GM08714 (cell line): ENCODE measurements around the gene PLCXD3.

Experiments used
- H3K4me3 ChIP-seq: fragments of 200-500 bp; sonication (Bioruptor generic); 2 replicates; pipeline ENCODE4 v1.5.1; 2014; ENCODE audit warnings: mild to moderate bottlenecking, low read length, inconsistent platforms
- ZNF274 ChIP-seq: IDR thresholded peaks from 2 replicates; pipeline ENCODE4 v1.6.1; 2012; ENCODE audit warnings: mild to moderate bottlenecking, low read depth, low read length

Gene PLCXD3

DNA sequence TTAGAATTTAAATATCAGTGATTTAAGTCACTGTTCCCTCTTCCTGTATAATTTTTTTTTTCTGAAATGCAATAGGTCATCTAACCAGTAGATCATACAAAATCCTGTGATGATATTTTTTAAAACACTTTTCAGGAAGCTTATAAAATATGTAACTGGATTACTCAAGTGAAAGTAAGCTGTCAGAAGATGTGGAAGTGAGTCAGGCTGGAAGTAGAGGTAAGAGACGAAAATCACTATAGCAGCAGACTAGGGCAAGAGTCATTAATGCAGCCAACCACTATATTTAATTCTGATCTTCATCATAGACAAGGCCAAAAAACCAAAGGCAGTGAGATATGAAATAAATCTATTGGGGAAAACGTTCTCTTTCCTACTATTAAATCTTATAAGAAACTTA, 231.4 kb downstream of the PLCXD3 start:
- H3K4me3 ChIP-seq, result no peak overlapping the region
- TF ChIP-seq ZNF274, result no peak

DNA sequence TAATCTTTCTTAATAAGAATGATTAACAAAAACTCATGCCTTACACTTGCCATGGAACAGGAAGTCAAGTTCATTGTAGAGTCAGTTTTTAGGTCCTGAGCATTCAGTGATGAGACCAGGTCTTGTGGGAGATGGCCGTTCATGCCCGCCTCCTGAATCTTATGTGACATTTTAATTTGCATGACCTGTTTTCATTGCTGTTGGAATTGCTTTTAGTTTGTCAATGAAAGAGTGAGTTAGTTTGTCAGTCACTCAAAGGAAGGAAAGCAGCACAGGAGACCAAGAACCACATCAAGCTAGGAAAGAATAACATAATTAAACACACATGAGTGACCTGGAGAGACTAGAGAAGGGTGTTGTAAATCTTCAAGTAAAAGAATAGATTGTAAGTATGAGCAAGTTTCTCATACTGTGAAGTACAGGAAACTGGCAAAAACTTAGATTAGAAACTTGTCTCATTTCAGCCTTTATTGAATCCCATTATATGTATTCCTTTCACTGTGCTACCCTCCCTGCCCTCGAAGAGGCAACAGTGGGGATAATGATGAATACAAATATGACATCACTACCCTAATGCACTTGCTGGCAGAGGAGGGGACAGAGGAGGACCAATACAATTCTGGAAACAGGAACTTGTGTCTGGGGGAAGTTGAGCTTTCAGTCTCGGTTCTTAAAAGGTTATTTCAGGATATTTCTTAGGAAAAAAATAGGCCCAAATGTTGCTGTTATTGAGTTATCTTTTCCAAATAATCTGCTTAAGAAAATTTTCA, 232.7 kb downstream of the PLCXD3 start:
- no peak for TF ChIP-seq ZNF274
- no peak overlapping the region for H3K4me3 ChIP-seq

DNA sequence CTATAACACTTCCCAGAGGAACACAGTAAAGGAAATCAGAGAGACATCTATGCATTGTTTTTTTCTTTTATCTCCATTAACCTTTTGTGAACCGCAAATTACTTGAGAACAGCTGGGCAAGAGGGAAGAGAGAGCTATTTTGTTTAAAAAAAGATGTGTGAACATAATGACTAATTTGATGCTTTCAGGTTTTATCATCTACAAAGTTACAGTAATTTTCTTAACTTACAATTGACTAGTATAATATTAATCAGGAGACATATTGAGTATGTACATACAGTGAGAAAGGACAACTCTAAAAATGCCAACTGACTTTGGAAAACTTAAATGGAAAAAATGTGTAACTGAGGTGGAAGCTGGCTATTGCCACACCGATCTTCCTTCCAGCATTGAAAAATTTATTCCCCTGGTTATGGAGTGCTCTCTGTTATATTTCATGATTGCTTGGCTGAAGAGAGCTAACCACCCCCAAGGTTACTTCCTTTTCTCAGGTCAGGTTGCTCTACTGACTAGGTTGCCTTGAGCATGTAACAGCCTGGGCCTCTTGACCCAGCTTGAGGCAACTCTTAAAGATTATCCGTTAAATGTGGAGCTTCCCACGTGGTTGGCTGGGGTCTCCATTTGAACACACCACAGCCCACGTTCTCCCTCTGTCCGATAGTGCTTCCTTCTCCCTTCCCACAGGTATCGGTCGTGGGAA, 234.4 kb downstream of the PLCXD3 start:
- H3K4me3 ChIP-seq, result no peak overlapping the region
- no peak for TF ChIP-seq ZNF274

DNA sequence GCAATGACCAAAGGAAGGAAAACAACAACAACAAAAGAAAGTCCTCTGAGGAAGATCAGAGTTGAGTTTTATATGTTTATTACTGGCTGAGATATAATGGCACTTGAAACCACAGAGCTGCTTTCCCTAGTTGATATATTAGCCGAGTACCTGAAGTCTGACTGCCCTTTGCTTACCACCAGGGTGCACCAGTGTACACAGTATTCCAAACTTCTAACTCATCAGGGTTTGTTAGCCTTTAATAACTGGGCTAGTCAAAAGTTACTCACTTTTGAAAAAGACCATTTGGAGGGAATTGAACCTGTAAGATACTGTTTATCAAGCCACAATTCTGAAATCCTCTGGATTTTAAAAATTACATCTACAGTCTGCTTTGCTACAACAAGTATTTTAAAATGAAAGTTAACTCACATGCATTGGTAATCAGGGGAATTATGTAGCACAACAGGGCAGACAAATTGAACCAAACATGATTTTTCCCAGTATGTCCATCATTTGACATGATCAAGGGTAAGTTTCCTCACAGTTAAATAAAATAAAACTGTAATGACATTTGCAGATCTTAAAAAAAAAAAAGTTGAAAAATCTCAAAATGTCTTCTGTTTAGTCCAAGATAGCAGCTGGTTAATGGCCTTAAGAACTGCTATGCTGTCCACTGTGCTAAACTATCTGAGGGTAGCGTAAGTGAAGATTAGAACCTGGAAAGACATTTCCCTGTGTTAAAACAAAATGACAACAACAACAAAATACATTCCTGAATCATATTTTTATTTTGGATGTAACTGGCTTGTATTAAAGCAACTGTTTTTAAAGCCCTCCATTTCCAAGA, 239.8 kb downstream of the PLCXD3 start:
- H3K4me3 ChIP-seq, result no peak overlapping the region
- TF ChIP-seq ZNF274, result no peak

DNA sequence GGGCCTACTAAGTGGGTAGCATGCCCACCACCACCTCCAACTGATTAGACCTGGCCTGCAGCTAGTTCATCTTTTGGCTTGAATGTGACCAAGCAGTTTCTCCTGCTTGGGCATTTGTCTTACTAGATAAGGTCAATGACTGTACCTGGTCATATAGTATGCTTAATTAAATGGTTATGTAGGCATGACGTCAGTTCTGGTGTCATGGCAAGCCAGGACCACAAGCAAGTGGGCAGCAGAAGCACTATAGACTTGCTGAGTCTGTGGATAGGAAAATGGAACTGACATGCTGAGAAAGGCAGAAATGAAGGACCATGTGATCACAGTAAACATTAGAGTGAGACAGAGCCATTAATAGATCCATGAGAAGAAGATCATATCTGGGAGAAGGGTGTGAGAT, 241.5 kb downstream of the PLCXD3 start:
- no peak overlapping the region for H3K4me3 ChIP-seq
- TF ChIP-seq ZNF274, result no peak

DNA sequence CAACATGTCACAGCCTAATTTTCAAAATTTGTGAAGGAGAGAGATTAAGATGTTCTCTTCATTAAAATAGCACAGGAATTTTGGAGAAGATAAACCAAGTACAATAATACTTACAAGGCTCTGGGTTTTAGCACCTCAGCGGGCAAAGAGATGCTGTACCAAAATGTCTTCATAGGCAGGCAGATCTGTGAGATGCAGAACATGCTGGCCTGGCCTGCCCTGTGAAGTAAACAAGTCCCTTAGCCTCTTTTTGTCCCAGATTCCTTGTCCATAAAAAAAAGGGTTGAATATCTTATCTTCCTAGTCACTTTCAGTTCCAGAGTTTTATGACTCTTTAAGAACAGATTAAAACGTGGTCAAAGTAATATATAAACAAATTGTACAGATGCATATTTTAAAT, 244.0 kb downstream of the PLCXD3 start:
- no peak for TF ChIP-seq ZNF274
- H3K4me3 ChIP-seq, result no peak overlapping the region

DNA sequence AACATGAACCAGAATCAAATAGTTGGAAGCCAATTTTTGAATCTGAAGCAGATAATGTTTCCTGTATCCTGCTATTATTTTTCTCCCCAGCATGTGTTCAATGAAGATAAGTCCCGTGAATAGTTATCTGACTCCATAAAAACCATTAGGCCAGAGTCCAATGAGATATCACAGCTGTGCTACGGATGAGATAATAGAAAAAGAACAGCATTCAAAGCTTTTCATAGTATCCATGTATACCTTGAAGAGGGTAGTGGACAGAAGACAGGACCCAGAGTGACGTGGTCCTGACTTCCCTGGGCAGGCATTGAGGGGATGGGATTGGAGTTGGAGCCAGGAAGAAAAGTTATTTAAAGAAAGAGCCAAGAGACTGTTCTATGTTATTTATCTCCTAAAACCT, 246.4 kb downstream of the PLCXD3 start:
- TF ChIP-seq ZNF274, result no peak
- H3K4me3 ChIP-seq, result no peak overlapping the region

DNA sequence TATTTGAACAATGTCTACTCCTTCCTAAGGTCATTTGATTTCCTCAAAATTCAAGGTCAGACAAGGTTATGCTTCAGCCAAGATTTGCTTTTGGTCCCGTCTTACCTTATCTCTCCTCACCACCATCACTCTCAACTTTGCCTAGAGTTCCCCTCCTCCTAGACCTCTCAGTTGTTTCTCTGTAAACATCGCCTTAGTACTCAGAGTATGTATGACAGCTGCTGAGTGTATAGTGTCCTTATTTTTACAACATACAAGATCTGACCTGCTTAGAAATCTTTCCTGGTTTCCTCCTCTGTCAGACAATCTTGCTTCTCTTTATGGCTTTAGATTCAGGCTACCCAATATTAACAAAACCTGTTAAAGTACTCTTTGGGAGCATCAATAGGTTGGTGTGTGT, 247.1 kb downstream of the PLCXD3 start:
- H3K4me3 ChIP-seq, result no peak overlapping the region
- no peak for TF ChIP-seq ZNF274
